HG02943 (cell line): ENCODE data around the gene MAP1LC3B2.
"Not testable (repeated sequence)": the region's sequence is repeated elsewhere in the genome, so short reads cannot be mapped to it uniquely, and the experiment has no call there.

Source experiments
- ATAC-seq: cut with Tn5 transposase; IDR thresholded peaks from one replicate; pipeline ENCODE4 v1.9.1; 2021; ENCODE audit warnings: mild to moderate bottlenecking, low read depth, moderate library complexity; ENCODE audit not compliant: unreplicated experiment

The MAP1LC3B2 gene

GRCh38 chr12:116556964-116557698 lies 2.0 kb upstream of the MAP1LC3B2 start:
- ATAC-seq = no peak

GRCh38 chr12:116558280-116559161 lies 660 bp upstream of the MAP1LC3B2 start:
- no peak for ATAC-seq

- ATAC-seq = no peak
These were observed 2.1 kb downstream of the MAP1LC3B2 start for GRCh38 chr12:116561181-116561821.

- ATAC-seq = no peak
These were observed 2.9 kb downstream of the MAP1LC3B2 start for GRCh38 chr12:116562090-116562489.

GRCh38 chr12:116563262-116563661 lies 4.1 kb downstream of the MAP1LC3B2 start:
- ATAC-seq = no peak

GRCh38 chr12:116564080-116564479 lies 4.9 kb downstream of the MAP1LC3B2 start:
- ATAC-seq = no peak

- not testable (repeated sequence) for ATAC-seq
These were observed 6.0 kb downstream of the MAP1LC3B2 start for GRCh38 chr12:116565221-116565620.

GRCh38 chr12:116565963-116566362 lies 6.8 kb downstream of the MAP1LC3B2 start:
- no peak for ATAC-seq

GRCh38 chr12:116568203-116568602 lies 9.0 kb downstream of the MAP1LC3B2 start:
- no peak for ATAC-seq

- ATAC-seq = no peak
These were observed 11.9 kb downstream of the MAP1LC3B2 start for GRCh38 chr12:116571089-116571488.

- no peak for ATAC-seq
These were observed 14.6 kb downstream of the MAP1LC3B2 start for GRCh38 chr12:116573776-116574175.

GRCh38 chr12:116575754-116576153 lies 16.6 kb downstream of the MAP1LC3B2 start:
- not testable (repeated sequence) for ATAC-seq

GRCh38 chr12:116577154-116577561 lies 18.0 kb downstream of the MAP1LC3B2 start:
- ATAC-seq = no peak

- no peak for ATAC-seq
These were observed 18.9 kb downstream of the MAP1LC3B2 start for GRCh38 chr12:116578051-116578450.

- no peak for ATAC-seq
These were observed 23.4 kb downstream of the MAP1LC3B2 start for GRCh38 chr12:116582610-116583009.

GRCh38 chr12:116583129-116583694 lies 24.0 kb downstream of the MAP1LC3B2 start:
- no peak for ATAC-seq

GRCh38 chr12:116587270-116587669 lies 28.1 kb downstream of the MAP1LC3B2 start:
- ATAC-seq = no peak

- ATAC-seq = no peak
These were observed 29.3 kb downstream of the MAP1LC3B2 start for GRCh38 chr12:116588390-116589028.

GRCh38 chr12:116589581-116589980 lies 30.4 kb downstream of the MAP1LC3B2 start:
- ATAC-seq = no peak

GRCh38 chr12:116590561-116590960 lies 31.4 kb downstream of the MAP1LC3B2 start:
- no peak for ATAC-seq
